IMR-90 (cell line): Measurements from ENCODE around the gene CABP7. TPM values are rescaled to one million over a fixed set of nuclear protein-coding genes. Genes with fewer than 3 reads are reported as not detected.

Experiments used
- ATAC-seq: fragments of 200-7000 bp; cut with Tn5 transposase; 2 replicates; pipeline ENCODE4 v1.9.1; 2020; ENCODE audit warnings: low read depth, mild to moderate bottlenecking, moderate library complexity
- BruUV-seq: library from RNA; stranded (reverse); fragments of 400-500 nt; replicated peaks from 2 replicates; lab custom pipeline; 2021; lab: Mats Ljungman, UMichigan
- CTCF ChIA-PET: fragments of 300-600 bp; formaldehyde crosslinking; extraction: SDS; loops from one replicate; lab custom pipeline; 2021; ENCODE audit warnings: antibody characterized with exemption; lab: Yijun Ruan, JAX
- POLR2A ChIA-PET: fragments of 300-600 bp; sonication (Branson Sonifier 250); formaldehyde crosslinking; loops from one replicate; lab custom pipeline; 2022; ENCODE audit warnings: antibody characterized with exemption; ENCODE audit not compliant: unreplicated experiment; lab: Charles Lee
- DNase-seq: peaks from one replicate; pipeline ENCODE4 v3.0.0; 2013
- H2AFZ ChIP-seq: replicated peaks from 2 replicates; pipeline ENCODE3; 2013; ENCODE audit warnings: low read length, mild to moderate bottlenecking; ENCODE audit not compliant: poor library complexity
- H2AK5ac ChIP-seq: 2 replicates; pipeline ENCODE4 v1.6.1; 2013; ENCODE audit warnings: low read depth, low read length, inconsistent platforms
- H2AK9ac ChIP-seq: replicated peaks from 2 replicates; pipeline ENCODE3; 2013; ENCODE audit warnings: mild to moderate bottlenecking, low read depth, low read length, moderate library complexity; ENCODE audit not compliant: poor library complexity
- H2BK120ac ChIP-seq: 2 replicates; pipeline ENCODE4 v1.6.1; 2013; ENCODE audit warnings: low read depth, low read length, inconsistent platforms
- H2BK15ac ChIP-seq: 3 replicates; pipeline ENCODE4 v1.6.1; 2013; ENCODE audit warnings: low read depth, low read length, inconsistent platforms
- H2BK20ac ChIP-seq: 2 replicates; pipeline ENCODE4 v1.6.1; 2013; ENCODE audit warnings: low read depth, mild to moderate bottlenecking, inconsistent platforms, low read length, moderate library complexity
- H2BK5ac ChIP-seq: 2 replicates; pipeline ENCODE4 v1.6.1; 2013; ENCODE audit warnings: mild to moderate bottlenecking, low read depth, low read length, inconsistent platforms; ENCODE audit not compliant: poor library complexity, severe bottlenecking
- H3K14ac ChIP-seq: replicated peaks from 2 replicates; pipeline ENCODE4 v1.6.1; 2013; ENCODE audit warnings: low read depth, low read length, inconsistent platforms
- H3K18ac ChIP-seq: 2 replicates; pipeline ENCODE4 v1.6.1; 2013; ENCODE audit warnings: low read depth, low read length, control low read depth
- H3K23ac ChIP-seq: 2 replicates; pipeline ENCODE4 v1.6.1; 2013; ENCODE audit warnings: low read depth, low read length, inconsistent platforms
- H3K27ac ChIP-seq: 2 replicates; pipeline ENCODE4 v1.5.1; 2013; ENCODE audit warnings: mild to moderate bottlenecking, control low read depth, low read length; ENCODE audit not compliant: insufficient read depth
- H3K27me3 ChIP-seq: 2 replicates; pipeline ENCODE4 v1.6.1; 2013; ENCODE audit warnings: low read length; ENCODE audit not compliant: control insufficient read depth, insufficient read depth
- H3K36me3 ChIP-seq: 2 replicates; pipeline ENCODE4 v1.6.1; 2013; ENCODE audit warnings: low read length, mixed read lengths; ENCODE audit not compliant: control insufficient read depth, insufficient read depth
- H3K4ac ChIP-seq: 2 replicates; pipeline ENCODE4 v1.6.1; 2013; ENCODE audit warnings: low read depth, low read length, inconsistent platforms
- H3K4me1 ChIP-seq: 2 replicates; pipeline ENCODE4 v1.6.1; 2013; ENCODE audit warnings: low read length, mixed read lengths; ENCODE audit not compliant: control insufficient read depth, insufficient read depth
- H3K4me2 ChIP-seq: 2 replicates; pipeline ENCODE4 v1.6.1; 2013; ENCODE audit warnings: low read depth, mild to moderate bottlenecking, control low read depth, low read length, moderate library complexity
- H3K4me3 ChIP-seq: 2 replicates; pipeline ENCODE4 v1.5.1; 2013; ENCODE audit warnings: low read depth, mild to moderate bottlenecking, control low read depth, low read length, moderate library complexity; ENCODE audit not compliant: insufficient read depth
- H3K56ac ChIP-seq: 2 replicates; pipeline ENCODE4 v1.6.1; 2013; ENCODE audit warnings: low read length, inconsistent platforms; ENCODE audit not compliant: insufficient read depth; ENCODE audit errors: extremely low read depth
- H3K79me1 ChIP-seq, 2 experiments: 2 replicates each; pipeline ENCODE4 v1.6.1; 2013; ENCODE audit warnings: low read length in 2 of 2, inconsistent platforms in 1 of 2, low read depth in 1 of 2
- H3K9ac ChIP-seq: 2 replicates; pipeline ENCODE4 v1.6.1; 2013; ENCODE audit warnings: low read depth, low read length, control low read depth
- H3K9me1 ChIP-seq: 2 replicates; pipeline ENCODE4 v1.6.1; 2013; ENCODE audit warnings: low read length, inconsistent platforms; ENCODE audit not compliant: insufficient read depth
- H3K9me3 ChIP-seq: 2 replicates; pipeline ENCODE4 v1.6.1; 2013; ENCODE audit warnings: low read length; ENCODE audit not compliant: control insufficient read depth, insufficient read depth
- H4K20me1 ChIP-seq: 2 replicates; pipeline ENCODE4 v1.6.1; 2013; ENCODE audit warnings: low read length, inconsistent platforms; ENCODE audit not compliant: insufficient read depth
- H4K5ac ChIP-seq: 2 replicates; pipeline ENCODE4 v1.6.1; 2013; ENCODE audit warnings: mild to moderate bottlenecking, low read depth, low read length, control low read depth
- H4K8ac ChIP-seq, 2 experiments: 2 replicates each; pipeline ENCODE4 v1.6.1; 2013; ENCODE audit warnings: low read depth in 2 of 2, low read length in 2 of 2, control low read depth in 1 of 2, inconsistent platforms in 1 of 2
- H4K91ac ChIP-seq: 2 replicates; pipeline ENCODE4 v1.6.1; 2013; ENCODE audit warnings: low read depth, low read length, inconsistent platforms; ENCODE audit not compliant: insufficient read depth
- MXI1 ChIP-seq: IDR thresholded peaks from 2 replicates; pipeline ENCODE4 v1.6.1; 2012; ENCODE audit warnings: low read depth, mild to moderate bottlenecking, low read length, moderate library complexity, borderline replicate concordance
- WGBS, 2 experiments: methylation state at CpG; one replicate each; pipeline versions ENCODE4 v1.1.5 to v1.1.7; 2013; ENCODE audit warnings: missing lambda C conversion rate in 2 of 2; ENCODE audit not compliant: insufficient read length in 1 of 2; ENCODE audit errors: extremely low coverage in 2 of 2; 5-methylcytosine and 5-hydroxymethylcytosine counted together
- dilution Hi-C: fragments of 300-500 bp; cut with HindIII; formaldehyde crosslinking; loops from one replicate; pipeline ENCODE4 v1.14.3; 2018; ENCODE audit warnings: low sequenced_read_pairs; ENCODE audit not compliant: unreplicated experiment
- in situ Hi-C: fragments of 300-500 bp; cut with MboI; formaldehyde crosslinking; loops from 3 replicates; pipeline ENCODE4 v1.14.3; 2019; ENCODE audit warnings: low sequenced_read_pairs, inconsistent platforms, mixed read lengths
- intact Hi-C: fragments of 100-400 bp; cut with micrococcal nuclease; formaldehyde crosslinking; loops from 2 replicates; pipeline ENCODE4 v1.10.0; 2022
- polyA plus RNA-seq, 3 experiments: library from polyadenylated mRNA; depleted of rRNA; stranded (reverse); fragments of >200 nt; gene quantifications; 2 replicates each; pipeline ENCODE4 v1.2.3, GENCODE V29; 2012; ENCODE audit warnings: low replicate concordance in 1 of 3
- total RNA-seq: library from RNA; depleted of rRNA; stranded (reverse); fragments of >200 nt; gene quantifications from 2 replicates; pipeline ENCODE4 v1.2.3, GENCODE V29; 2012

The CABP7 gene
- total and polyA plus RNA-seq, 2 of the 4 experiments (the other 2 are of a cell fraction) = under 0.01 to 0.03 TPM

GRCh38 chr22:29715240-29715639 is 4.6 kb upstream of the CABP7 start:
- Histone ChIP-seq H2AFZ (no peak overlapping the region), H3K36me3 (no peaks in the 10 kb centered on the region), H3K27me3 (peaks cover 65% of the 10 kb centered on the region), H3K4ac (no peak overlapping the region), H3K9me1 (no peaks in the 10 kb centered on the region), H3K18ac (no peak overlapping the region), H2BK15ac (no peak overlapping the region), H3K14ac (no peak overlapping the region), H2BK20ac (no peak overlapping the region), H2AK5ac (no peak overlapping the region), H3K4me3 (no peak overlapping the region), H4K8ac (no peak overlapping the region), H3K79me1 (no peaks in the 10 kb centered on the region), H2BK120ac (no peak overlapping the region), H3K23ac (no peak overlapping the region), H4K20me1 (peaks cover 11% of the 10 kb centered on the region), H2BK5ac (no peak overlapping the region), H4K91ac (no peak overlapping the region), H3K27ac (no peak overlapping the region), H3K4me1 (no peaks in the 10 kb centered on the region), H3K9ac (no peak overlapping the region), H3K4me2 (no peak overlapping the region), H3K56ac (no peak overlapping the region), H3K9me3 (no peaks in the 10 kb centered on the region), H4K5ac (no peak overlapping the region), H2AK9ac (no peak overlapping the region)
- dilution Hi-C loops (no loop called here), intact Hi-C loops (no loop called here), in situ Hi-C loops (no loop called here)
- POLR2A ChIA-PET = no interaction called here
- no peak for ATAC-seq
- no peak for TF ChIP-seq MXI1
- 80% methylated on average over 3 of the region's 13 CpGs; no CpG with 5 or more reads in 1 of the 2 experiments for WGBS, 2 experiments
- no peak for DNase-seq
- BruUV-seq = no TSS peak
- CTCF ChIA-PET = no interaction called here
